ENCODE data around the gene UBL3.

UBL3 gene

DNA sequence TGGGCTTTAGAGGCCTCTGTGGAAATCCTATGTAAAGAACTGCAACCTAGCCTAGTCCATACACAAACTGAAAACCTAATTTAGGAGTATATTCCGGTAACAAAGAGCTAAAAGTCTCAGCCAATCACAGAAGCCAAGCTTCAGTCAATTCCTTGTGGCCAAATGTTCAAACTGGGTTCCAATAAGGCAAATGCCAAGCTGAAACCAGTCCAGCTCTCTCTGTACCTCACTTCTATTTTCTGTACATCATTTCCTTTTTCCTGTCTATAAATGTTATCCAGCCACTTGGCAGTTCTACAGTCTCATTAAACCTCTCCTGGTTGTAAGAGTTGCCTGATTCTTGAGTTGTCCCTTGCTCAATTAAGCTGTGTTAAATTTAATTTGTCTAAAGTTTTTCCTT, 31.7 kb upstream of the UBL3 start:
- TF ChIP-seq, protein P1, sequence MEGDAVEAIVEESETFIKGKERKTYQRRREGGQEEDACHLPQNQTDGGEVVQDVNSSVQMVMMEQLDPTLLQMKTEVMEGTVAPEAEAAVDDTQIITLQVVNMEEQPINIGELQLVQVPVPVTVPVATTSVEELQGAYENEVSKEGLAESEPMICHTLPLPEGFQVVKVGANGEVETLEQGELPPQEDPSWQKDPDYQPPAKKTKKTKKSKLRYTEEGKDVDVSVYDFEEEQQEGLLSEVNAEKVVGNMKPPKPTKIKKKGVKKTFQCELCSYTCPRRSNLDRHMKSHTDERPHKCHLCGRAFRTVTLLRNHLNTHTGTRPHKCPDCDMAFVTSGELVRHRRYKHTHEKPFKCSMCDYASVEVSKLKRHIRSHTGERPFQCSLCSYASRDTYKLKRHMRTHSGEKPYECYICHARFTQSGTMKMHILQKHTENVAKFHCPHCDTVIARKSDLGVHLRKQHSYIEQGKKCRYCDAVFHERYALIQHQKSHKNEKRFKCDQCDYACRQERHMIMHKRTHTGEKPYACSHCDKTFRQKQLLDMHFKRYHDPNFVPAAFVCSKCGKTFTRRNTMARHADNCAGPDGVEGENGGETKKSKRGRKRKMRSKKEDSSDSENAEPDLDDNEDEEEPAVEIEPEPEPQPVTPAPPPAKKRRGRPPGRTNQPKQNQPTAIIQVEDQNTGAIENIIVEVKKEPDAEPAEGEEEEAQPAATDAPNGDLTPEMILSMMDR (IDR thresholded peaks at IDR 0.05; ENCODE audit: insufficient read depth, low read length, missing control alignments): no peak
- ChIA-PET CTCF (interaction anchor here (1.2 kb wide), 1 partner anchor 41 kb away, joined by 3 read pairs; no protein-coding TSS in a partner anchor), POLR2A (no interaction called here)
- no peak for DNase-seq (ENCODE audit: low read depth, low spot score)
- H3K4me3 ChIP-seq (ENCODE audit: low read depth, low read length): no peak overlapping the region

DNA sequence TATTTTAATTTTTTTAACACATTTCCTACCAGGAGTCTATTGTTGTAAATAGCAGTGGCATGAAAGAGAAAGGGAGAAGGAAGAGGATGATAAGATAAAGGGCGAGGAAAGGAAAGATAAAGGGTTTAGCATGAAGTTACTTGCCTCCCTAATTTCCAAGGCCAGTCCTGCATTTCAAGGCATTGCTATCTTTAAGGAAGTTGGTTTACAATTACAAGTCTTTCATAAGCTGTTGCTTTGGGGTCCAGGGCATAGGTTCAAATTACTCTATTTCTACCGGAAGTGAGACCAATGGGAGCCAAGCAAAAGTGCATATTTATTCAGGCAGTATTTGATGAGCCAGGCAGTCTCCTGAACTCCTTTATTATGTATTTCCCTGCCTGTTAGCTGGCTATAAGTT, 27.7 kb upstream of the UBL3 start:
- DNase-seq (ENCODE audit: low read depth, low spot score): no peak
- ChIA-PET CTCF (interaction anchor here (1.1 to 1.4 kb wide), 2 partner anchors 10 to 234 kb away, joined by 3 to 4 read pairs; no protein-coding TSS in a partner anchor), POLR2A (no interaction called here)
- no peak overlapping the region for H3K4me3 ChIP-seq (ENCODE audit: low read depth, low read length)
- TF ChIP-seq, protein P1 (IDR thresholded peaks at IDR 0.05; ENCODE audit: insufficient read depth, low read length, missing control alignments): no peak

DNA sequence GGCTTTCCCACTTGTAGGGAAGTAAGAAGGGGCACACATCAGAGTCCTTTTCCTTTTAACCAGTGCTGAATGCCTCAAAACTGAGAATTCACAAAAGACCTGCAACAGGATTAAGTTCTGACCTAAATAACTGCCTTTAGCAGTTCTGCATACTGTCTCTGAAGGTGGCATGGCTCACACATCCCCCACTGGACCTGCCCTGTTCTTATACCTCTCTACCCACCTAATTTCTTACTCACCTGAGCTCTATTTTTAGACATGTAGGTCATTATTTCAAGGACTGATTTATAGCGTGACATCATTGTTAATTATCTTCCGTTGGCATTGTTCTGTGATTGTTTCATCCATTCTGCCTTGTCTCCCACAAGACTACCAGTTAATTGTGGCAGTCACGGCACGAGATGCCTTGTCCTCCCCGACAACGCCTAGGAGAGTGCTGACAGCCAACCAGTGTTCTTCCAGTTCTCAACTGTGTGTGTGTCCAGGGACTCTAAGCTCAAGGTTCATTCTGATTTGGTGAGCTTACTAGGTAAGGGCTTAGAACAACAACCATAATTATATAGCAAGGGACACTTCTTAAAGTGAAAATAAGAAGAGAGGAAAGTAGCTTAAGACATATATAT, 27.1 kb upstream of the UBL3 start:
- H3K4me3 ChIP-seq (ENCODE audit: low read depth, low read length): no peak overlapping the region
- CTCF ChIA-PET: interaction anchor here (0.6 to 1.4 kb wide), 3 partner anchors 11 to 238 kb away, joined by 3 to 4 read pairs (median 3); no protein-coding TSS in a partner anchor
- TF ChIP-seq, protein P1 (IDR thresholded peaks at IDR 0.05; ENCODE audit: insufficient read depth, low read length, missing control alignments): no peak
- POLR2A ChIA-PET: no interaction called here
- no peak for DNase-seq (ENCODE audit: low read depth, low spot score)

DNA sequence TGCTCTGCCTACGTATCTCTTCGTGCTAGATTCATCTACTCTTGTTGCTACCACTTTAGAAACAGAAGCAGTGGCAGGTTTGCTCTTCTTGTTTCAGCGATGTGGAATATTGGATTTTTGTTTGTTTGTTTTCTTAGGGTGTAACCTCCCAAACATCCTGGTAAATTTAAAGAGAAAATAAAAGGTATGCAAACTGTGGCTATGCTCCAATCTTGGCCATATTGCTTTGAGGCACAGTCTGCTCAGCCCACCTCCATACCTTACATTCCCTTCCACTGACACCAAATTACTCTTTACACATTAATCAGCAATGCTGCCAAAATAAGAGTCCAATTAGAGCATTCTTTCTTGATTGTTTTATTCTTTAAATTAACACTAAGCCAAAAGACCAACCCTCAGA, 25.2 kb upstream of the UBL3 start:
- ChIA-PET POLR2A (no interaction called here), CTCF (no interaction called here)
- H3K4me3 ChIP-seq (ENCODE audit: low read depth, low read length): no peak overlapping the region
- TF ChIP-seq, protein P1 (IDR thresholded peaks at IDR 0.05; ENCODE audit: insufficient read depth, low read length, missing control alignments): no peak
- no peak for DNase-seq (ENCODE audit: low read depth, low spot score)

DNA sequence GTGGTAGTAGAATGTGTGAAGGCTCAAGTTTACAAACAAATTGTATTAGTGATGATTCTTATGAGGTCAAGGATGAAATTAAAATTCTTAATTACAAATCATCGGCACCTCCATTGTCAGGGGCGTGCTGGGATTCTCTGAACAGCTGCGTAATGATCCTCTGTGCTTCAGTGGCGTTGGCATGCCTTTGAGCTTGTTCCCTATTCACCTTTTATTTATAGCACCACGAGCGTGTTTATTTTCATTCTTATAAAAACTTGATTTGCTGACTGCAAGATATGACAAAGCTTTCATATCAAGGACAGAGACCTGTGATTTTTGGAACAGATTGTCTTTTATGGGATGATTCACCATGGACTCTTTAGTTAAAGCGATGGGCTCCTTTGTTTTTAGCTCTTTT, 18.2 kb upstream of the UBL3 start:
- TF ChIP-seq, protein P1 (IDR thresholded peaks at IDR 0.05; ENCODE audit: insufficient read depth, low read length, missing control alignments): no peak
- CTCF ChIA-PET: interaction anchor here (0.7 to 1.6 kb wide), 2 partner anchors 28 to 246 kb away, joined by 3 to 6 read pairs; no protein-coding TSS in a partner anchor
- H3K4me3 ChIP-seq (ENCODE audit: low read depth, low read length): no peak overlapping the region
- no peak for DNase-seq (ENCODE audit: low read depth, low spot score)
- POLR2A ChIA-PET: no interaction called here

DNA sequence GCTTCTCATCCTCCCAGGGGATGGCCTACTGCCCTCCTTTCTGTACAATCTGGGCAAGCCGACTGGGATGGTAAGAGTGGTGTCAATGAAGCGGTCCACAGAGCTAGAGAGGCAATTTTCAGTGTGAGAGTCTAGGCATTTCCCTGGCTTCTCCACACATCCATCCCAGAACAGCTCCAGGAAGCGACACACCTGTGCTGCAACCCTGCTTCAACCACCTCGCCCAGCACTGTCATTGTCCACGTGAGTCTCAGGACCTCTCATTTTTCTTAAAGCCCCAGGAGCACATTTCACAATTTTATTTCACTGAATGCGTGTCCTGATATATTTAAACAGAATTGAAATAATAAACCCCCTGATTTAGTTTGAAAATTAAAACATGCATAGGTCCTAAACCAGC, 15.5 kb upstream of the UBL3 start:
- ChIA-PET POLR2A (no interaction called here), CTCF (interaction anchor here (1.1 to 1.7 kb wide), 4 partner anchors 11 to 249 kb away, joined by 3 to 5 read pairs (median 3); no protein-coding TSS in a partner anchor)
- TF ChIP-seq, protein P1 (IDR thresholded peaks at IDR 0.05; ENCODE audit: insufficient read depth, low read length, missing control alignments): no peak
- no peak for DNase-seq (ENCODE audit: low read depth, low spot score)
- H3K4me3 ChIP-seq (ENCODE audit: low read depth, low read length): no peak overlapping the region
